ENCODE data around the gene EVL. TPM values are rescaled to one million over a fixed set of nuclear protein-coding genes. Genes with fewer than 3 reads are reported as not detected.

Gene EVL
- polyA plus RNA-seq, 2 of the 4 experiments (the other 2 are of a cell fraction): 14.8 to 32.9 TPM

DNA sequence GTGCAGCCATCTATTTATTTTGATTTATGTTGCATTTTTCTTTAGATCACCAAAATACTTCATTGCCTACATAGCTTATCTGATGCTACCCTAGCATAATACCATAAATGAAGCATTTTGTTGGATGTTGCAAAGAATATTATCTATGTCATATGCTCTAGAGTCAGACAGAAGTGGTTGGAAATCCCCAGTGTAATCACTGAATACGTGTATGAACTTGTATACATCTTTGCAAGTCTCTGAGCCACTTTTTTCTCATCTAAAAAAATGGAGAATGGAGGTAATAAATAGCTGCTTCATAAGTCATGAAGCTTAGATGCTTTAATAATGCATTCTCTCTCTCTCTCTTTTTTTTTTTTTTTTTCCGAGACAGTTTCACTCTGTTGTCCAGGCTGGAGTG, 18.5 kb downstream of the EVL start:
- ChIA-PET POLR2A (no interaction called here), CTCF (interaction anchor here (0.6 to 9.1 kb wide), 5 partner anchors 10 to 281 kb away, joined by 3 to 52 read pairs (median 4); no protein-coding TSS in a partner anchor)
- H3K4me2 ChIP-seq: no peak overlapping the region
- H3K4me3 ChIP-seq: no peak overlapping the region
- WGBS (ENCODE audit: missing lambda C conversion rate): 73% methylated on average over 2 of the region's 2 CpGs
- FAIRE-seq (no peak), DNase-seq (ENCODE audit: low read depth in 1 of 2, low spot score in 1 of 2) (no peak), ATAC-seq (no peak)
- no peaks in the 10 kb centered on the region for H3K4me1 ChIP-seq
- no peak overlapping the region for H3K27ac ChIP-seq
- TF ChIP-seq, protein P1, sequence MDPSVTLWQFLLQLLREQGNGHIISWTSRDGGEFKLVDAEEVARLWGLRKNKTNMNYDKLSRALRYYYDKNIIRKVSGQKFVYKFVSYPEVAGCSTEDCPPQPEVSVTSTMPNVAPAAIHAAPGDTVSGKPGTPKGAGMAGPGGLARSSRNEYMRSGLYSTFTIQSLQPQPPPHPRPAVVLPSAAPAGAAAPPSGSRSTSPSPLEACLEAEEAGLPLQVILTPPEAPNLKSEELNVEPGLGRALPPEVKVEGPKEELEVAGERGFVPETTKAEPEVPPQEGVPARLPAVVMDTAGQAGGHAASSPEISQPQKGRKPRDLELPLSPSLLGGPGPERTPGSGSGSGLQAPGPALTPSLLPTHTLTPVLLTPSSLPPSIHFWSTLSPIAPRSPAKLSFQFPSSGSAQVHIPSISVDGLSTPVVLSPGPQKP (IDR thresholded peaks at IDR 0.05; ENCODE audit: low read depth, low read length): no peak
- TF ChIP-seq MYC (IDR thresholded peaks at IDR 0.05; ENCODE audit: borderline replicate concordance, low read length): no peak
- TF ChIP-seq, protein P2, sequence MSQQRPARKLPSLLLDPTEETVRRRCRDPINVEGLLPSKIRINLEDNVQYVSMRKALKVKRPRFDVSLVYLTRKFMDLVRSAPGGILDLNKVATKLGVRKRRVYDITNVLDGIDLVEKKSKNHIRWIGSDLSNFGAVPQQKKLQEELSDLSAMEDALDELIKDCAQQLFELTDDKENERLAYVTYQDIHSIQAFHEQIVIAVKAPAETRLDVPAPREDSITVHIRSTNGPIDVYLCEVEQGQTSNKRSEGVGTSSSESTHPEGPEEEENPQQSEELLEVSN (IDR thresholded peaks at IDR 0.05; ENCODE audit: borderline replicate concordance, low read depth): no peak
- no peak for TF ChIP-seq NPAS2 (CRISPR knock-in tag; IDR thresholded peaks at IDR 0.05; ENCODE audit: borderline replicate concordance)
- TF ChIP-seq POLR2A (IDR thresholded peaks at IDR 0.05; ENCODE audit: low read length): no peak
- no peak for TF ChIP-seq KDM5A (IDR thresholded peaks at IDR 0.05)
- TF ChIP-seq JUNB (IDR thresholded peaks at IDR 0.05): no peak
- TF ChIP-seq, protein P3, sequence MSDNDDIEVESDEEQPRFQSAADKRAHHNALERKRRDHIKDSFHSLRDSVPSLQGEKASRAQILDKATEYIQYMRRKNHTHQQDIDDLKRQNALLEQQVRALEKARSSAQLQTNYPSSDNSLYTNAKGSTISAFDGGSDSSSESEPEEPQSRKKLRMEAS (IDR thresholded peaks at IDR 0.05): no peak
- no peak for TF ChIP-seq SREBF2 (IDR thresholded peaks at IDR 0.05)
- no peak for TF ChIP-seq CHD4 (IDR thresholded peaks at IDR 0.05; ENCODE audit: borderline replicate concordance)
- no peak for TF ChIP-seq RFX5 (IDR thresholded peaks at IDR 0.05)
- TF ChIP-seq CHD2 (IDR thresholded peaks at IDR 0.05; ENCODE audit: low read length, partially characterized antibody): no peak
- TF ChIP-seq, protein P4, sequence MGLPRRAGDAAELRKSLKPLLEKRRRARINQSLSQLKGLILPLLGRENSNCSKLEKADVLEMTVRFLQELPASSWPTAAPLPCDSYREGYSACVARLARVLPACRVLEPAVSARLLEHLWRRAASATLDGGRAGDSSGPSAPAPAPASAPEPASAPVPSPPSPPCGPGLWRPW (IDR thresholded peaks at IDR 0.05): no peak
- no peak for TF ChIP-seq CEBPB (IDR thresholded peaks at IDR 0.05)
- TF ChIP-seq, protein P5, sequence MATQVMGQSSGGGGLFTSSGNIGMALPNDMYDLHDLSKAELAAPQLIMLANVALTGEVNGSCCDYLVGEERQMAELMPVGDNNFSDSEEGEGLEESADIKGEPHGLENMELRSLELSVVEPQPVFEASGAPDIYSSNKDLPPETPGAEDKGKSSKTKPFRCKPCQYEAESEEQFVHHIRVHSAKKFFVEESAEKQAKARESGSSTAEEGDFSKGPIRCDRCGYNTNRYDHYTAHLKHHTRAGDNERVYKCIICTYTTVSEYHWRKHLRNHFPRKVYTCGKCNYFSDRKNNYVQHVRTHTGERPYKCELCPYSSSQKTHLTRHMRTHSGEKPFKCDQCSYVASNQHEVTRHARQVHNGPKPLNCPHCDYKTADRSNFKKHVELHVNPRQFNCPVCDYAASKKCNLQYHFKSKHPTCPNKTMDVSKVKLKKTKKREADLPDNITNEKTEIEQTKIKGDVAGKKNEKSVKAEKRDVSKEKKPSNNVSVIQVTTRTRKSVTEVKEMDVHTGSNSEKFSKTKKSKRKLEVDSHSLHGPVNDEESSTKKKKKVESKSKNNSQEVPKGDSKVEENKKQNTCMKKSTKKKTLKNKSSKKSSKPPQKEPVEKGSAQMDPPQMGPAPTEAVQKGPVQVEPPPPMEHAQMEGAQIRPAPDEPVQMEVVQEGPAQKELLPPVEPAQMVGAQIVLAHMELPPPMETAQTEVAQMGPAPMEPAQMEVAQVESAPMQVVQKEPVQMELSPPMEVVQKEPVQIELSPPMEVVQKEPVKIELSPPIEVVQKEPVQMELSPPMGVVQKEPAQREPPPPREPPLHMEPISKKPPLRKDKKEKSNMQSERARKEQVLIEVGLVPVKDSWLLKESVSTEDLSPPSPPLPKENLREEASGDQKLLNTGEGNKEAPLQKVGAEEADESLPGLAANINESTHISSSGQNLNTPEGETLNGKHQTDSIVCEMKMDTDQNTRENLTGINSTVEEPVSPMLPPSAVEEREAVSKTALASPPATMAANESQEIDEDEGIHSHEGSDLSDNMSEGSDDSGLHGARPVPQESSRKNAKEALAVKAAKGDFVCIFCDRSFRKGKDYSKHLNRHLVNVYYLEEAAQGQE (IDR thresholded peaks at IDR 0.05): no peak
- H3K9me3 ChIP-seq: no peaks in the 10 kb centered on the region

DNA sequence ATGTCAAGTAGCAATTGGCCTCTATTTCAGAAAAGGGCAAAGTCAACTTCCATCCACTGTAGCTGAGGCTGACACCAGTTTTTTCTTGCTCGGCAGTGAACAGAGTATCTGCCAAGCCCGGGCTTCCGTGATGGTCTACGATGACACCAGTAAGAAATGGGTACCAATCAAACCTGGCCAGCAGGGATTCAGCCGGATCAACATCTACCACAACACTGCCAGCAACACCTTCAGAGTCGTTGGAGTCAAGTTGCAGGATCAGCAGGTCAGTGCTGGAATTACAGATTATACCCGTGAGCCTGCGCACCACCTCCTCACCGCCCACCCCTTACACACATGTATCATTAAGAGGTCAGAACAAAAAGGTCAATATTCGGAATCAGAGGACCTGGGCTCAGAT, 19.4 kb downstream of the EVL start:
- no peak for FAIRE-seq
- CTCF ChIA-PET: interaction anchor here (0.7 to 9.1 kb wide), 4 partner anchors 24 to 281 kb away, joined by 4 to 52 read pairs (median 5); no protein-coding TSS in a partner anchor
- Histone ChIP-seq H3K4me2 (no peak overlapping the region), H3K4me3 (no peak overlapping the region), H3K9me3 (no peaks in the 10 kb centered on the region), H3K27ac (no peak overlapping the region), H3K4me1 (no peaks in the 10 kb centered on the region)
- TF ChIP-seq TFCP2L1 (CRISPR knock-in tag; IDR thresholded peaks at IDR 0.05): no peak
- no peak for TF ChIP-seq FOXS1 (CRISPR knock-in tag; IDR thresholded peaks at IDR 0.05)
- TF ChIP-seq, protein P2 (IDR thresholded peaks at IDR 0.05; ENCODE audit: borderline replicate concordance, low read depth): no peak
- no peak for TF ChIP-seq EHF (CRISPR knock-in tag; IDR thresholded peaks at IDR 0.05)
- TF ChIP-seq ZSCAN20 (CRISPR knock-in tag; IDR thresholded peaks at IDR 0.05): no peak
- no peak for TF ChIP-seq RARB (CRISPR knock-in tag; IDR thresholded peaks at IDR 0.05)
- no peak for TF ChIP-seq BHLHE40 (IDR thresholded peaks at IDR 0.05; ENCODE audit: low read depth, low read length)
- no peak for TF ChIP-seq SMC3 (IDR thresholded peaks at IDR 0.05)
- no peak for TF ChIP-seq HOXA7 (CRISPR knock-in tag; IDR thresholded peaks at IDR 0.05)
- no peak for TF ChIP-seq ZFP36 (IDR thresholded peaks at IDR 0.05; ENCODE audit: borderline replicate concordance, partially characterized antibody)
- TF ChIP-seq MAZ (IDR thresholded peaks at IDR 0.05; ENCODE audit: borderline replicate concordance, low read depth, low read length): no peak
- no peak for TF ChIP-seq HEYL (CRISPR knock-in tag; IDR thresholded peaks at IDR 0.05)
- no peak for TF ChIP-seq ZC3H11A (IDR thresholded peaks at IDR 0.05)
- TF ChIP-seq GATA3 (IDR thresholded peaks at IDR 0.05; ENCODE audit: borderline replicate concordance): no peak
- no peak for TF ChIP-seq RNF2 (IDR thresholded peaks at IDR 0.05; ENCODE audit: borderline replicate concordance, low read depth)
- no peak for TF ChIP-seq JUNB (IDR thresholded peaks at IDR 0.05)
- no peak for TF ChIP-seq TP53 (CRISPR knock-in tag; IDR thresholded peaks at IDR 0.05)
- no peak for TF ChIP-seq PHF8 (IDR thresholded peaks at IDR 0.05; ENCODE audit: borderline replicate concordance, low read depth)
- WGBS (ENCODE audit: missing lambda C conversion rate): 90% methylated on average over 10 of the region's 10 CpGs
- POLR2A ChIA-PET: no interaction called here
- DNase-seq (ENCODE audit: low read depth in 1 of 2, low spot score in 1 of 2): no peak
- no peak for ATAC-seq
